HG03558 (cell line): ENCODE measurements around the gene JADE3.
A peak's percentile ranks its signal among the peaks of the same experiment; 100 is the strongest.

Source experiments
- ATAC-seq: cut with Tn5 transposase; IDR thresholded peaks from one replicate; pipeline ENCODE4 v1.9.1; 2021; ENCODE audit warnings: moderate number of reproducible peaks; ENCODE audit not compliant: unreplicated experiment; ENCODE audit errors: extremely low read depth

JADE3 gene

GRCh38 chrX:46912098-46912602 is at the start of gene JADE3:
Gene JADE3, plus strand, starts transcription at chrX:46912421. Its CDS starts 72,474 bp downstream, at chrX:46984895.
- no peak for ATAC-seq

DNA sequence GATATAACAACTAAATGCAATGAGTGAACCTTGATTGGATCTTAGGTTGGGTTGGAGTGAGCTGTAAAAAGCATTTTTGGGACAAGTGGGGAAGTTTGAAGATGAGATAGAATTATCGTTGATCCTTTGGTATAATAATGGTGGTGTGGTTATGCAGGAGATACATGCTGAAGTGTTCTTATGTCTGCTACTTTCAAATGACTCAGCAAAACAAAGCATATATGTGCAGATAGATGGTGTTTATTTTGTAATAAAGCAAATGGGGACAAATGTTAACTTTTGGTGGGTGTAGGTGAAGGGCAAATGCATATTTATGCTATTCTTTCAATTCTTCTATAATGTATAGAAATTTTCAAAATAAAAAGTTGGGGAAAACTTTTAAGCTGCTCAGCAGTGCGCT is 49.1 kb upstream of the JADE3 start:
- ATAC-seq, result no peak

DNA sequence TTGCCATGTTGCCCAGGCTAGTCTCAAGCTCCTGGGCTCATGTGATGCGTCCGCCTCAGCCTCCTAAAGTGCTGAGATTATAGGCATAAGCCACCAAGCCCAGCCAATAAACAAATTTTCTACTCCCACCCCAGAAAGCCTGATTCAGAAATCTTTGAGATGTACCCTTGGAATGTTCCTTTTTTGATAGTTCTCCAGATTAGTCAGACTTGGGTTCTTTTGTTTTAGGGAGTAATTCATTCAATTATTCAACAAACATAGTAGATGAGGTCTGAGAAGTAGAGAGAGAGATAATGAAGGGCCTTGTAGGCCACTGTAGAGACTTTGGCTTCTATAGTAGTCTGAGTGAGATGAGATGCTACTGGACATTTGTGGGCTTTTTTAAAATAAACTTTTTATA is 47.6 kb upstream of the JADE3 start:
- no peak for ATAC-seq

- no peak for ATAC-seq
Observed at GRCh38 chrX:46865281-46865680, 46.9 kb upstream of the JADE3 start.

DNA sequence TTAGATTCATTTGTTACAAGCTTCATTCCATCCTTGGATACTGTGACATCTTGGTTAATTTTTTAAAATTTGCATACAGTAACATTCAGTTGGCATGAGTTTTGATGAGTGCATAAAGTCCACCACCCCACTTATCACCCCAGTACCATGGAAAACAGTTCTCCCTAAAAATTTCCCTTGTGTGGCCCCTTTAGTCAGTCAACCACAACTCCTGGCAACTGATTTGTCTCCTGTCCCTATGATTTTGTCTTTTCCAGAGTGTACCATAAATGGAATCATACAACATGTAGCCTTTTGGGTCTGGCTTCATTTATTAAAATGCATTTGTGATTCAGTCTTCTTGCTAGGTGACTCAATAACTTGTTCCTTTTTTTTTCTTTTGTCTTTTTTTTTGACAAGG is 45.5 kb upstream of the JADE3 start:
- ATAC-seq, result no peak

- ATAC-seq, result no peak
Observed at GRCh38 chrX:46873746-46874145, 38.5 kb upstream of the JADE3 start.

GRCh38 chrX:46876901-46877300 is 35.3 kb upstream of the JADE3 start:
- no peak for ATAC-seq

DNA sequence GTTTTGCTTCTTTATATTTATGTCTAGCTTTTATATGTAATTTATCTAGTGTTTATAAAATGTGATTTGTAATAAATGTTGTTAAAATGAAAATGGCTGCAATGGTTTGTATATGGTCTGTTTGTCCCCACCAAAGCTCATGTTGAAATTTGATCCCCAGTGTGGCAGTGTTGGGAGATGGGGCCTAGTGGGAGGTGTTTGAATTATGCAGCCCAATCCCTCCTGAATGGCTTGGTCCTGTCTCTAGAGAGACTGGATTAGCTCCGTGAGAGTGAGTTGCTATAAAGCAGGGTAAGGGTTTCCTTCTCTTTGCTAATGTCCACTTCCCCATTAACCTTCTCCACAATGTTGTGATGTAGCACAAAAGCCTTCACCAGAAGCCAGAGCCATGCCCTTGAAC is 30.0 kb upstream of the JADE3 start:
- no peak for ATAC-seq

- ATAC-seq, result no peak
Observed at GRCh38 chrX:46884799-46885198, 27.4 kb upstream of the JADE3 start.

- no peak for ATAC-seq
Observed at GRCh38 chrX:46898207-46898606, 14.0 kb upstream of the JADE3 start.

DNA sequence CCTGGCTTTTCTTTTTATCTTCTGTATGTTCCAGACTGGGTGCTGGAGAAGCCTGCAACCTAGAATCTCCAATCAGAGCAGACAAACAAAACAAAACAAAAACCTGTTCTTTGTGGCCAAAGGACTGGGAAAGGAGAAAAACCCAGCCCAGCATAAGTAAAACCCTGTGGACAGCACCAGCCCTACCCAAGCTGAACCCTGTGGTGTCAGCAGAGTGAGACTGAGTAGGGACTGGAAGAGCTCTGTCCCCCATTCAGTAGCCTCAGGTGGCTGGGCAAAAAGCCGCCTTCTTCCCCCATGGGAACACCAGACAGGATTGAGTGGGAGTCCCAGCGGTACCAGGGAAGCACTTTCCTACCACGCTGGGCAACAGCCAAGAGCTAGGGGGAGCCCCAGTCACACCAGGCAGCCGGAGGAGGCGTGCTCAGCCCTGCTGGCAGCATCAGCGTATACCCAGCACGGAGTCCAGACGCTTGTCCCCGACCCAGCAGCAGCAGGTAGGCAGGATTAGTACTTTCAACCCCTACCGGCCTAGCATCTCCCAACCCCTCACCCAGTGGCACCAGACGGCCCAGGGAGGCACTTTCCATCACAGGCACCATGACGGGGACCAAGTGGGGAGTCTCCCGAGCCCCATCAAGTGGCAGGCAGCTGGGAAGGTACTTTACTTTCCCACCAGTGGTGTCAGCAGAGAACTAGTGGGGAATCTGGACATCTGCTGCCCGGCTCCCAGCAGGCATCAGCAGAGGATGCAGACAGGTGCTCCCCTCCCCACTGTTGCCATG is 8.6 kb upstream of the JADE3 start:
- ATAC-seq, result peak; percentile 70

DNA sequence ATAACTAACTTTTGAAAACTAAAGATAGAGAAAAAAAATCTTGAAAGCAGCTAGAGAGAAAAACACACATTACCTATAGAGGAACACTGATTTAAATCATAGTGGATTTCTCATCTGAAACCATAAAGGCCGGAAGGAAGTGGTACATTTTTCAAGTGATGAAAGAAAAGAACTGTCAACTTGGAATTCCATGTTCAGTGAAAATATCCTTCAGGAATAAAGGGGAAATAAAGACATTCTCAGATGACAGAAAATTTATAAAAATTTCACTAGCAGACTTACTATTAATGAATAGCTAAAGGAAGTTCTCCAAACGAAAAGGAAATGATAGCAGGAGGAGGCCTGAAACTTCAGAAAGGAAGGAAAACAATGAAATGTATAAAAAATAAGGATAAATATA is 7.6 kb upstream of the JADE3 start:
- ATAC-seq, result no peak

- no peak for ATAC-seq
Observed at GRCh38 chrX:46910415-46910814, 1.8 kb upstream of the JADE3 start.

DNA sequence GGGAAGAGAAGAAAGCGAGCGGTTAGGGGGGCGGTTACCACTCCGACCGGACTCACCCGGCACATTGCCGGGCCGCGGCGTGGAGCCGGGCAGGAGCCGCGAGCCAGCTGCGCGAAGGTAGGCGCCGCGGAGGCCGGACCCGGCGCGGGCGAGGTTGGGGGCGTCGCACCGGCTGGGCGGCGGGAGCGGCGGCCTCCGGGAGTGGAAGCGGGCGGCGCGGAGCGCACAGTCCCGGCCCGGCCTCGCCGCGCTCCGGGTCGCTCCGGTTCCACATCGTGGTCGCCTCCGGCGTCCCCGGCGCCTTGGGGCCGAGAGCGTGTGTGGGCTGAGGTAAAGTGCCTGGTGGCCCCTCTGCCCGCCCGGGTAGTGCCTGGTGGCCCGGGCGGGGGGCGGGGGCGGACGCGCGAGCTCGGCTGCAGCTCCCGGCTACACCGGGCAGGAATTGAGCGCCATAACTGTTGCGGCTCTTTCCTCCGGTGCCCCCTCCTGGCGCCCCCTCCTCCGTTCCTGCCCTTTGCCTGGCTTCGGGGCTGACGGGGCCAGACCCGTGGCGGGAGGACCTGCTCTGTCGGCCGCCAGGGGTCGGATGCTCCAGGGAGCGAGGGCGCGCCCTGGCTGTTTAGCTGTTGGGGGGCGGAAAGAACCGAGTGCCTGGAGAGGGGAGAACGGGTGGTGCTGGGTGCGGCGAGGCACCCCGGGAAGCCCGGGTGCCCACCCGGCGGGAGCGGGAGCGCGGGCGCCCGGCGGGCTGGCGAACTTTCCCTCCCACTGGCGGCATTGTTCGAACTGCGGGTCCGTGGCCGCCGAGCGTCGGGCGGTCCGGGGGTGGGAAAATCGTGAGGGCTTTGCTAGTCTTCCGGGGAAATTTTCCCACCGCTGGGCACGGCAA is 626 bp downstream of the JADE3 start:
- ATAC-seq, result no peak

DNA sequence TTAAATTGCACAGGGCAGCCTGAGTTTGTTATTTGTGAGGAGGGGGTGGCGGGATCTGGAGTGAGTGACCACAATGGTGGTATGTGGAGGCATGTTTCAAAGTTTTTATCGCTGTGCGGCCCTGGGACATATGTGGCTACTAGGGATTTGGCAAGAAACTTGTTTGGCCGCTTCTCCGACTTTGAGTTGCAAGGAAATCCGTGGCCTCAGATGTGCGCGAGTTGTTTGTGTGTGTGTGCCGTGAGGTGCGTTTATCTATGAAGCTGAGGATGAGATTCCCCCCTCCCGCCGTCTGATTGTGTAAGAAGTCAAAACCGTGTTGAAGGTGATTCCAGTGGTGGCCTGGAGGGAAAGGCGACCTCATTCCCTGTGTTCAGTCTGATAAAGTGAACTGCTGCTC is 1.4 kb downstream of the JADE3 start:
- no peak for ATAC-seq

GRCh38 chrX:46916273-46916672 is 4.1 kb downstream of the JADE3 start:
- ATAC-seq, result no peak

DNA sequence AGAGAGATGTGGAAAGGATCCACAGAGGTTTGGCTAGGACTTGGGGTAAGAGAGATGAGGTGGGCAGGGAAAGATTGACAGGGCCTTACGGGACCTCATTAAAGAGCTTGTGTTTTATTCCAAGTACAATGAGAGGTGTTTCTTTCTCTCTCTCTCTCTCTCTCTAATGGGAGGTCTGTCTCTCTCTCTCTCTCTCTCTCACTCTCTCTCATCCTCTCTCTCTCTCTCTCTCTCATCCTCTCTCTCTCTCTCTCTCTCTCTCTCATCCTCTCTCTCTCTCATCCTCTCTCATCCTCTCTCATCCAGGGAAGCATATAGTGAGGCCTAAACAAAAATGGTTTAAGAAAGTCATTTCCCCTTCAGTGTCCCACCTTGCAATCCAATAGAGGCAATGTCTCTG is 5.4 kb downstream of the JADE3 start:
- no peak for ATAC-seq

DNA sequence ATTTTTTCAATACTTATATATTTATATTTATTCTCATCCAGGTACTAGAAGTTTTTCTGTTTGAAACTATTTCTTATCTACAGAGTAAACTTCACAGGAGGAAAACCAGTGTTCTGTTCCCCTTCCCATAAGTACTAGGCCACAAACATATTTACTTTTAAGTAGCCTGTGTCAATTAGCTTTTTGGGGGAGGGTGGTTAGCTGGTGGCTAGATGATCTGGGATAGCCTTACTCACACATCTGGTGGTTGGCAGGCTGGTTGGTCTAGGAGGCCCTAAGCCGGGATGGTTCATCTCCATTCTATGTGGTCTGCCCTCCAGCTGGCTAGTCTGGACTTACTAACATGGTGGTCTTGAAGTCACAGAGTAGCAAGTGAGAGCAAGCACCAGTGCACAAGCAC is 6.2 kb downstream of the JADE3 start:
- no peak for ATAC-seq

GRCh38 chrX:46920235-46920634 is 8.0 kb downstream of the JADE3 start:
- no peak for ATAC-seq

- ATAC-seq, result no peak
Observed at GRCh38 chrX:46922611-46923010, 10.4 kb downstream of the JADE3 start.

DNA sequence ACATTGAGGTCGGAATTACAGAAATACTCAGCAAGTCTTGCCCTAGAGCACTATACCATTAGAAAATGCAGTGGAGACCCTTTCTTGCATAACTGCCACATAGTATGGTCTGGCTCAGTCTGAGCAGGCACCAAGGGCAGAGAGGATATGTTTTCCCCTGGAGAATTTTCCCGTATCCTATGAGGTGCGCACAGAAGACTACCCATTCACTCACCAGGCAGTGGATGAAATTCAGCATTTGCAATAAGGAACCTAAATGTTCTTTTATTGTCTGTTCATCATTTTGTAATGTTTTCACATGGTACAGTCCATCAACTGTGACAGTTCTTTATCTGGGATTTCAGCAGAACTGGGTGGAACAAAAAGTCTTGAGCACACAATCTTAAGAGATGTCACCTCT is 15.5 kb downstream of the JADE3 start:
- ATAC-seq, result no peak
